ENCODE results near the gene C18orf54.
A peak's percentile ranks its signal among the peaks of the same experiment; 100 is the strongest.
"Not testable (repeated sequence)": the region's sequence is repeated elsewhere in the genome, so short reads cannot be mapped to it uniquely, and the experiment has no call there.

Gene C18orf54

GRCh38 chr18:54357660-54358494 lies at the start of gene C18orf54, which contains the start of gene STARD6:
Gene C18orf54 (plus strand): TSS chr18:54357906. CDS start chr18:54360573, 2,667 bp downstream.
Gene STARD6 (minus strand): TSS chr18:54357858. CDS start chr18:54354573, 3,285 bp downstream.
- peak; percentile 56 for DNase-seq (ENCODE audit: low read depth)

DNA sequence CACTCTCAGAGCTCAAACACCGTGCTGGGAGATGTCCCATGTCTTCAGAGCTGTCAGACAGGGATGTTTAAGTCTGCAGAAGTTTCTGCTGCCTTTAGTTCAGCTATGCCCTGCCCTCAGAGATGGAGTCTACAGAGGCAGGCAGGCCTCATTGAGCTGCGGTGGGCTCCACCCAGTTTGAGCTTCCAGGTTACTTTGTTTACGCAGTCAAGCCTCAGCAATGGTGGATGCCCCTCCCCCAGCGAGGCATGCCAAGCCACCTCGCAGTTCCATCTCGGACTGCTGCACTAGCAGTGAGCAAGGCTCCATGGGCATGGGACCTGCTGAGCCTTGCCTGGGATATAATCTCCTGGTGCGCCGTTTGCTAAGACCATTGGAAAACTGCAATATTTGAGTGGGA lies 48.1 kb upstream of the C18orf54 start:
- not testable (repeated sequence) for DNase-seq (ENCODE audit: low read depth)

DNA sequence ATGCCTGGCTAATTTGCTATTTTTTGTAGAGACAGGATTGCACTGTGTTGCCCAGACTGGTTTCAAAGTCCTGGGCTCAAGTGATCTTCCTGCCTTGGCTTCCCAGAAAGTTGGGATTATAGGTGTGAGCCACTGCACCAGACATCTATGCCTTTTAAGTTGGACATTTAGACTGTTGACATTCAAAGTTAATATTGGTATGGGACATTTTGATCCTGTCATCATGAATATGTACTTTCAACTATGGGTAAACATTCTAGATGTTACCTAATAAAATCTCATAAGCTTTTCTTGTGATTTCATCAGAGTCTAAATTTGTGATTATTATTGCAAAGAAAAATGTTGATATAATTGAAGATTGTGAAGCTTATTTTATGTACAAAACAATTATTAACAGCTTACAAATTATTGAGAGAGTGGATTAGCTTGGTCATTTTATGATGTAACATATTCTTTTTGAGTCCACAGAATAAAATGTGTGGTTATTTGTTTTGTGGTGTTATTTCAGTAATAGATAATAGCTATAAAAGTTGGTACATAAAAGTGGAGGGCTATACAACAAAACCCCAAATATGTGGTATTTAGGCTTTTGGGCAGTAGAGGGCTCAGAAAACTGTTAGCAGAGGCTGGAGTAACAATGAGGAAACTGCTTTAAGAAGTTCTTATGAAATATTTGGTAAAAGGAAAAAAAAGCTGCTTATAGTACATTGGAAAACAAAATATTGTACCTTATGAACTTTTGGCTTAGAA lies 41.5 kb upstream of the C18orf54 start:
- no peak for DNase-seq (ENCODE audit: low read depth)

- DNase-seq (ENCODE audit: low read depth) = no peak
Observed at GRCh38 chr18:54323561-54323960, 34.1 kb upstream of the C18orf54 start.

GRCh38 chr18:54323970-54324369 lies 33.7 kb upstream of the C18orf54 start:
- DNase-seq (ENCODE audit: low read depth) = no peak

- DNase-seq (ENCODE audit: low read depth) = no peak
Observed at GRCh38 chr18:54327818-54328217, 29.9 kb upstream of the C18orf54 start.

- DNase-seq (ENCODE audit: low read depth) = no peak
Observed at GRCh38 chr18:54329787-54330186, 27.9 kb upstream of the C18orf54 start.

DNA sequence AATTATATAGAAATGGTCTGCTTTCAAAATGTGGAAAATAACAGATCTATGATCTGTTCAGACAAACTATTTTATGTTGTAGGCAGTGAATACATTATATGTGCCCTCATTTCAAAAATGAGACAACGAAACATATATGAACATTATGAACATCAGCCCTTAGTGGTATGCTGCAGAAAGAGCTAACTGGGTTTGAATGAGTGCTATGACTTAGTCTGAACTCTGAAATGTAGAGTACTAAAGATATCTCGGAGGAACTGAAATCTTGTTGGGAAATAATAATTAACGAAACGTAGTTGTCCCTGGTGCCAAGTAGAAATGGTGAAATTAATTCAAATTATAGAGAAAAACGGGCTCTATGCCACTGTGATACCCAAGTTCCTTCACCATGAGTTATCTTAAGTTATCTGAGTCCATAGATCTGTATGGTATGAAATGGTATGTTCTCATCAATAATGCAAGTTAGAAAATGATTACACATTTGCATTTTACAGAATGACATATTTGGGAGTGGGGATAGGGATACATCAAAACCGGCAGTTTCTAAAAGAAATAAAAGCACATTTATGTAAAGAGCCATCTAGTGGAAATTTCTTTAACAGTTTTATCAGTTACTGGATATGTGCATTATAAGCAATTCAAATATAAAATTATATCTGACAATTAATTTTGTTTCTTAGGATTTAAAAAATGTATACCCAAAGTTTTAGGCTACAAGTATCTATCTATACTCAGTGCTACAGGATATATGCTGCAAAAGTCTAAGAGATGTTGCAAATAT lies 26.7 kb upstream of the C18orf54 start:
- no peak for DNase-seq (ENCODE audit: low read depth)

DNA sequence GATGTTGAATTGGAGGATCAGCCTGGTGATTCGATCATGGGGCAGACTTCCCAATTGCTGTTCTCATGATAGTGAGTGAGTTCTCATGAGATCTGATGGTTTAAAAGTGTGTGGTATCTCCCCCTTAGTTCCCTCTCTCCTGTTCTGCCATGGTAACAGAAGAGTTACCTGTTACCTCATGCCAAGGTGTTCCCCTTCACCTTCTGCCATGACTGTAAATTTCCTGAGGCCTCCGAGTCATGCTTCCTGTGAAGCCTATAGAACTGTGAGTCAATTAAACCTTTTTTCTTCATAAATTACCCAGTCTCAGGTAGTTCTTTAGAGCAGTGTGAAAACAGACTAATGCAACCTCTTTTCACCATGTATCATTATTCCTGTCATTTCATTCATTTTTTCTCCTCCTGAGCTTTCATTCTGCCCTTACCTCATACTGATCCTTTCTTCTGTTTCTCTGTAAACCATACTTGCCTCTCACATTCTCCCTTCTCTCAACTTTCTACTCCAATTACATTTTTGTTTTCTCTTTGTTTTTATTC lies 22.0 kb upstream of the C18orf54 start:
- DNase-seq (ENCODE audit: low read depth) = no peak

DNA sequence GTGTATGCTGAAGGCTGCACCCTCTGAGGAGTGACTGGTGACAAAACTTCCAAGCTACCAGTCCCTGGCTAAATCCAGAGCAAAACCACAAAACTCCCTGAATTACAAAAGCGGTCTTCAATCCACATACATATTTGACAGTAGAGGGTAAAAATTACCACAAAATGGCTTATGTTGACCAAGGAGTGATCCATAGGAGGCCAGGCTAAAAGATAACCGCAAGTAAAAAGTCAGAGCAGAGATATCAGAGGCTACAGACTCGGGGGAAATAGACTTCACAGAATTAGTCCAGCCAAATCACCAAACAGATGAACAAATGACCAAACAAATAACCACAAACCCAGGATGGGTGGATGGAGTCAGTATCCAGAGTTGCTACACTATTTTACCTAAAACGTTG lies 19.5 kb upstream of the C18orf54 start:
- DNase-seq (ENCODE audit: low read depth) = no peak

GRCh38 chr18:54351186-54351585 lies 6.5 kb upstream of the C18orf54 start:
- no peak for DNase-seq (ENCODE audit: low read depth)

- peak; percentile 11 for DNase-seq (ENCODE audit: low read depth)
Observed at GRCh38 chr18:54357082-54357659, 535 bp upstream of the C18orf54 start.

DNA sequence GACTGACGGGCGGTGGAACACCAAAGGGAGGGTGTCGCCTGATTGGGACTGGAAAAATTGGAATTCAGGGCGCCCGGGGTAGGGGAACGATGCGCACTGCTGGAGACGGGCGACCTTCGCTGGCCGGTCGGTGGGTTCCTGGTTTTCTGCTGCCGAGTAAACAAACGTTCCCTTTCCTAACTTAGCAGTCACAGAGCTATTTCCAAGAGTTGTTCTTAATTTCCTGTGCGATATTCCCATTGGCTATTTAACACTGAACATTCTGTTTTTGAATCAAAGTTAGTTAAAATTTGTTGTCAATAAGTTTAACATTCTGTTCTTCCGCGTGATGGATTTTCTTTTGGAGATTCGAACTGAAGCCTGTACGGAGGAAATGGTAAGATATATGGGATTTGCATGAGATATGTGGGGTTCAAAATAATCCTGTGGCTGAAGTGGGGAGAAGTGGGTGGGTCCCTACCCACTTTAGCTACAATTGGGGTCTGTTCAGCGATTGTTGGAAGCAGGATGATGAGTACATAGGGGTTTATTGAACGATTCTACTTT lies 862 bp downstream of the C18orf54 start:
- peak; percentile 2 for DNase-seq (ENCODE audit: low read depth)

- no peak for DNase-seq (ENCODE audit: low read depth)
Observed at GRCh38 chr18:54359233-54359632, 1.5 kb downstream of the C18orf54 start.

DNA sequence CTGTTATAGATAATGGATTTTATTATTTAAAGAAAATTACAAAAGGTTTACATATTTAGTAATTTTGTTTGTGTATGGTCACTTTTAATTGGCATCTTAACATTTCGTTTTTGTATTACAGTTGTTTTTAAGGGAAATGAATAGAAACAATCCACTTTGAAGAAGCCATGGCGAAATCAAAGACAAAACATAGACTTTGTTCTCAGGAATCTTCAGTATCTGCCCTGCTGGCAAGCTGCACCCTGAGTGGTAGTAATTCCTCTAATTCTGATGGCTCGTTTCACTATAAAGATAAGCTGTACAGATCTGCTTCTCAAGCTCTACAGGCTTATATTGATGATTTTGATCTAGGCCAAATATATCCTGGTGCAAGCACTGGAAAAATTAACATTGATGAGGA lies 2.7 kb downstream of the C18orf54 start:
- no peak for DNase-seq (ENCODE audit: low read depth)

DNA sequence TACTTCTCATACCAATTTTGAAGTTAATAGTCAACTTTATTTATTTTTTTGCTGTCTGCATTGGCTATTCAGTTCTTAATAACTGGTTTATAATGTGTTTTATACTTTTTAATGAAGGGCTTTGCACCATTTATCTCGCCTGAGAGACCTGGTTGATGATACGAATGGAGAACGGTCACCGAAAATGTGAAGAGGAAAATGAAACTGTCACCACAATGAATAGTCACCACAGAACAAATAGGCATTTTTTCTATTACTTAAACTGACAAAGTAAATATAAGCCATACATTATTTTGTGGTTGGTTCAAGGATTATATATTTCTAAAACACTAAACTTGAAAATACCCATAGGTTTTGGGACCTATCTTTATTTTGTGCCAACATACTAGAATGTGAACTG lies 20.4 kb downstream of the C18orf54 start:
- no peak for DNase-seq (ENCODE audit: low read depth)

DNA sequence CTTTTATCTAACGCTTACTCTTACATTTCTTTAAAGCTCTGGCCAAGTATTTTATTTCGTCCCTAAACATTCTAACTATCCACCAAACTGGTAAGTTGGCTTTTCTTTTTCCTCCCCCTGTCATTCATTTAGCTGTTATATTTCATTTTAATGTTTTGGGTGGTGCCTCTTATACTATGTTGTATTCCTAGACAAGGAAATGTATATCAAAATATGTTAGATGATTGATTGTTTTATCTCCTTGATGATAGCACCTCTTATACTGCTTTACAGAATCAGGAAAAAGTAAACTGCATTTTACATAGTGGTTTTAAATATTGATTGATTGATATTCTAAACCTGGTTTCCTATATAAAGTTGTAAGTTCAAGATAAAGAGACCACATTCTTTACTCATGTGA lies 23.9 kb downstream of the C18orf54 start:
- DNase-seq (ENCODE audit: low read depth) = no peak

DNA sequence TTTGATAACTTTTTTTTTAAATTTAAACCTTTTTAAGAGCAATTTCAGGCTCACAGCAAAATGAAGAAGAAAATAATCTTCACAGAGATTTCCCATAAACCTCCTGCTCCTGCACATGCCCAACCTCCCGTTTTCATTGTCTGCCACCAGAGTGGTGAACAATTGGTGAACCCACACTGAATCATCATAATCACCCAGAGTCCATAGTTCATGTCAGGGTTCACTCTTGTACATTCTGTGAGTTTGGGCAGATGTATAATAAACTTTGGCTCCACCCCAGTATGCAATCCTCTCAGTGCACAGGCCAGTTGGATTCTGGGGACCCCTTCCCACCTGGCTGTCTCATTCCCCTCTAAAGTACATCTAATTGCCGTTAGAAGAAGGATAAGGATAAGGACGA lies 24.4 kb downstream of the C18orf54 start:
- DNase-seq (ENCODE audit: low read depth) = no peak

DNA sequence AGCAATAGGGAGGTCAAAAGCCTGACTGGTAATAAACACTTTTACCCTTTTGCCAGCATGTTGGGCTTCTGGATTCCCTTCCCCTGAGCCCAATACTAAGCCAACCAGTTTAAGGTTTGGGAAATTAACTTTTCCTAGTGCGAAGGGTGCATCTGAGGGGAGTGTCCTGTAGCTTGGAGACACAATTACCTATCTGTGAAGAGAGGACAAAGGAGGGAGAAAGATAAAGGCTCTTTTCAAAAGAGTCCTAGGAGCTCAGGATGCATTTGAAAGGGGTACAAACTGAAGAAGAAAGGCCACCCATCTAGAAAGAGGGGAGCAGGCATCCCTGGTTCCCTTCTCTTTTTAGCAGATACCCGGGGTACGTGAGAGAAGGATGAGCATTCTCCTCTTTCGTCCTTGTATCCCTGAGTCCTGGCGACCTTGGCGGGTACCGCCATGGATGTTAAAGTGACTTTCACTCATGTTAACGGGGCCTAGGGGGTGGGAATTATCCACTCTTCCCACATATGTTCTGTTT lies 25.1 kb downstream of the C18orf54 start:
- DNase-seq (ENCODE audit: low read depth) = no peak

DNA sequence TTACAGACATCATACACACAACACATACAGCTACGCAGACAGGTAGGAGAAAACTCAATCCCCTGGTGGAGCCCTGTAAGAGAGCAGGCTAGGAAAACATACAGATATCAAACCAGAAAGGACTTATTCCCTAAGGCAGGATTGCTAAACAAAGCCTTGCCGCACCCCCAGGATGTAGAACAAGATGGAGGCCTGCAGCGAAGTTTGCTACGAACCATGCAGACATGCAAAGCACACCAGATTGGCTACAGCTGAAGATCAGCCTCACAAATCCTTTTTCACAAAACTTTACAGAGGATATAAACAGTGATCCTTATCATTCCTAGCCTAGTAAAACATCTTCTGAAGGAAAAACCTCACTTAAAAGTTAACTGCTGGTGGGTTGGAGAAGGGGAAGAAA lies 28.3 kb downstream of the C18orf54 start:
- no peak for DNase-seq (ENCODE audit: low read depth)

GRCh38 chr18:54386800-54387495 lies 29.2 kb downstream of the C18orf54 start:
- DNase-seq (ENCODE audit: low read depth) = not testable (repeated sequence)
